DOHH2 (cell line): ENCODE measurements around the gene MVB12B.

Experiments
- H3F3A ChIP-seq: fragments of 200-600 bp; sonication (generic), shearing (Covaris generic); 2 replicates; pipeline ENCODE4 v1.6.0; 2016; ENCODE audit warnings: antibody characterized with exemption, mild to moderate bottlenecking; ENCODE audit not compliant: control insufficient read depth, insufficient read depth
- H3K27ac ChIP-seq: fragments of 200-600 bp; sonication (generic); 2 replicates; pipeline ENCODE4 v1.5.1; 2014; ENCODE audit warnings: low read depth, mild to moderate bottlenecking, low read length, moderate library complexity
- H3K27me3 ChIP-seq: fragments of 200-600 bp; sonication (generic); 2 replicates; pipeline ENCODE4 v1.6.1; 2014; ENCODE audit warnings: mild to moderate bottlenecking, low read length, mixed read lengths; ENCODE audit not compliant: control insufficient read depth
- H3K36me3 ChIP-seq: fragments of 200-600 bp; sonication (generic); 2 replicates; pipeline ENCODE4 v1.6.1; 2014; ENCODE audit warnings: mild to moderate bottlenecking, low read length, moderate library complexity, mixed read lengths; ENCODE audit not compliant: control insufficient read depth
- H3K4me1 ChIP-seq: fragments of 200-600 bp; sonication (generic); 2 replicates; pipeline ENCODE4 v1.6.1; 2014; ENCODE audit warnings: mild to moderate bottlenecking, low read length, mixed read lengths; ENCODE audit not compliant: control insufficient read depth
- H3K4me2 ChIP-seq: fragments of 200-600 bp; sonication (generic); 2 replicates; pipeline ENCODE4 v1.6.0; 2014; ENCODE audit warnings: mild to moderate bottlenecking, low read length, moderate library complexity
- H3K4me3 ChIP-seq: fragments of 200-600 bp; sonication (generic); 2 replicates; pipeline ENCODE4 v1.5.1; 2014; ENCODE audit warnings: mild to moderate bottlenecking, low read length, mixed read lengths
- H3K79me2 ChIP-seq: fragments of 200-600 bp; sonication (generic); 2 replicates; pipeline ENCODE4 v1.6.1; 2014; ENCODE audit warnings: mild to moderate bottlenecking, low read length, mixed read lengths; ENCODE audit not compliant: control insufficient read depth
- H3K9me2 ChIP-seq: fragments of 200-600 bp; sonication (generic); replicated peaks from 2 replicates; pipeline ENCODE4 v1.6.1; 2014; ENCODE audit warnings: mild to moderate bottlenecking, low read length, mixed read lengths; ENCODE audit not compliant: control insufficient read depth
- H3K9me3 ChIP-seq: fragments of 200-600 bp; sonication (generic); 2 replicates; pipeline ENCODE4 v1.6.1; 2014; ENCODE audit warnings: antibody characterized with exemption, low read length, mixed read lengths; ENCODE audit not compliant: control insufficient read depth, insufficient read depth
- H4K20me1 ChIP-seq: fragments of 200-600 bp; sonication (generic); 2 replicates; pipeline ENCODE4 v1.6.0; 2014; ENCODE audit warnings: low read depth, mild to moderate bottlenecking, antibody characterized with exemption, low read length, moderate library complexity; ENCODE audit not compliant: control insufficient read depth, insufficient read depth
- CTCF ChIP-seq: fragments of 200-600 bp; sonication (generic); IDR thresholded peaks from one replicate; pipeline ENCODE4 v1.5.1; 2014; ENCODE audit warnings: antibody characterized with exemption, mild to moderate bottlenecking, low read depth, low read length; ENCODE audit not compliant: poor library complexity, severe bottlenecking
- EZH2phosphoT487 ChIP-seq: fragments of 200-600 bp; sonication (generic); IDR thresholded peaks from 2 replicates; pipeline ENCODE4 v1.6.1; 2017; ENCODE audit warnings: borderline replicate concordance, mild to moderate bottlenecking, antibody characterized with exemption, low read length, moderate library complexity, mixed read lengths

MVB12B gene

DNA sequence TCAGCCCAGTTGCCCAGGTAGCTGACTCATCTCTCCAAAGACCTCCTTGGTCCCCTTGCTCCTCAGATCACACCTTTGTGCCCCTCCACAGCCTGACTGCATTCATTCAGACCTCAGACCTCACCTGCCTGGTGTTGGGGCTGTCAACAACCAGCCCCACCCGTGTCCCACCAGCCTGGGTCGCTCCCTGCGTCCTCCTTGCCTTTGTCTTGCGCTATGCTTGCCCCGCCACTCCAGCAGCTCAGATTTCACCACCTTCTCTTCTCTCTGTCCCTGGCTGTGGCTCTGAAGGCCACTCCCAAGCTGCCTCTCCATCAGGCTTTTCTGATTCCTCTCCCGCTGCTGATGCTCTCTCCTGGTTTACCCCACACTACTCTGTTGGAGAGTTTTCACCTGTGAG, 103.5 kb downstream of the MVB12B start:
- no peaks in the 10 kb centered on the region for H3K36me3 ChIP-seq
- H3F3A ChIP-seq = no peaks in the 10 kb centered on the region
- TF ChIP-seq CTCF (no peak), EZH2phosphoT487 (no peak)
- H3K4me1 ChIP-seq = no peaks in the 10 kb centered on the region
- no peak overlapping the region for H3K4me2 ChIP-seq
- H3K9me3 ChIP-seq = no peaks in the 10 kb centered on the region
- peaks cover 38% of the 10 kb centered on the region for H3K27me3 ChIP-seq
- no peaks in the 10 kb centered on the region for H3K9me2 ChIP-seq
- no peak overlapping the region for H3K27ac ChIP-seq
- no peaks in the 10 kb centered on the region for H3K79me2 ChIP-seq
- no peaks in the 10 kb centered on the region for H4K20me1 ChIP-seq
- H3K4me3 ChIP-seq = no peak overlapping the region

- TF ChIP-seq EZH2phosphoT487 (no peak), CTCF (no peak)
- H4K20me1 ChIP-seq = no peaks in the 10 kb centered on the region
- no peaks in the 10 kb centered on the region for H3K36me3 ChIP-seq
- H3K4me1 ChIP-seq = no peaks in the 10 kb centered on the region
- H3K79me2 ChIP-seq = no peaks in the 10 kb centered on the region
- no peaks in the 10 kb centered on the region for H3K9me3 ChIP-seq
- H3F3A ChIP-seq = no peaks in the 10 kb centered on the region
- no peaks in the 10 kb centered on the region for H3K9me2 ChIP-seq
- H3K27me3 ChIP-seq = peaks cover 31% of the 10 kb centered on the region
- H3K4me3 ChIP-seq = no peak overlapping the region
- no peak overlapping the region for H3K4me2 ChIP-seq
- H3K27ac ChIP-seq = no peak overlapping the region
Observed at GRCh38 chr9:126431077-126431742, 104.6 kb downstream of the MVB12B start.

- no peaks in the 10 kb centered on the region for H3K36me3 ChIP-seq
Observed at GRCh38 chr9:126432659-126433058, 106.0 kb downstream of the MVB12B start.

More at GRCh38 chr9:126432659-126433058, 106.0 kb downstream of the MVB12B start:
- TF ChIP-seq CTCF = no peak
- no peak for TF ChIP-seq EZH2phosphoT487
- Histone ChIP-seq H3F3A (no peaks in the 10 kb centered on the region), H3K27ac (no peak overlapping the region), H3K4me1 (no peaks in the 10 kb centered on the region), H3K4me3 (no peak overlapping the region), H3K79me2 (no peaks in the 10 kb centered on the region), H3K4me2 (no peak overlapping the region), H3K27me3 (peaks cover 25% of the 10 kb centered on the region), H3K9me3 (no peaks in the 10 kb centered on the region), H3K9me2 (no peaks in the 10 kb centered on the region), H4K20me1 (no peaks in the 10 kb centered on the region)
